ENCODE results near the gene OIT3.

Gene OIT3

DNA sequence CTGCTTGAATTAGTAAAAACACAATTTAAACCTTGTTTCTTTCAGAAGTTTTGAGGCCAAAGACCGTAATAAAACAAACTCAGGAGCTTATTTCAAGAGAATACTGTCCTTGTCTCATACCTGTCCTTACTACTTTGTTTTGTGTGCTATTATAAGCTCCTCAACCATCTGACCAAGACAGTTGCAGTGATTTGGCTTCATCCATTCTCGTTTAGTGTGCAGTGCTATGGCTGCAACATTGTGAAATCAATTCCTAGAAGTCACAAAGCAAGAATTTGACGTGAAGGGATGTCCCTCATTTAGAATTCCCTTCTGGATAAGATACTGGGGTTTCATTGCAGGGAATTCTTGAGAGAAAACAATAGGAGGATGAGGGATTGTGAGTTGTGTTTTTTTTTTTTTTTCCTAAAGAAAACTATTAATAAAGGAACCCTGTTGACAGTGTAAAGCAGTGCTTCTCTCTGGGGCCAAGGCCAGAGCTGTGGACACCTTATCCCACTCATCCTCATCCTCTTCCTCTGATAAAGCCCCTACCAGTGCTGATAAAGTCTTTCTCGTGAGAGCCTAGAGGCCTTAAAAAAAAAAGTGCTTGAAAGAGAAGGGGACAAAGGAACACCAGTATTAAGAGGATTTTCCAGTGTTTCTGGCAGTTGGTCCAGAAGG, at the start of gene OIT3:
TSS of gene OIT3 (plus strand) at position 604 of the 663 bp plus-strand sequence. CDS start 60 bp downstream, outside the sequence.
- DNase-seq (ENCODE audit: low spot score), result no peak

DNA sequence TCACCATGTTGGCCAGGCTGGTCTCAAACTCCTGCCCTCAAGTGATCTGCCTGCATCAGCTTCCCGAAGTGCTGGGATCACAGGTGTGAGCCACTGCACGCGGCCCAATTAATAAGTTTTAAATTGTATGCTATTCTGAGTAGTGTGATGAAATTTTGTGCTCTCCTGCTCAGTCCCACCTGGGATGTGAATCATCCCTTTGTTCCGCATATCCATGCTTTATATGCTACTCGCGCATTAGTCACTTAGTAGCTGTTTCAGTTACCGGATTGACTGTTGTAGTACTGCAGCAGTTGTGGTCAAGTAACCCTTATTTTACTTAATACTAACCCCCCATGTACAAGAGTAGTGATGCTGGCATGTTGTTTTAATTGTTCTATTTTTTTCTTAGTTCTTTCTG, 47.3 kb upstream of the OIT3 start:
- DNase-seq (ENCODE audit: low spot score), result peak; percentile 13

DNA sequence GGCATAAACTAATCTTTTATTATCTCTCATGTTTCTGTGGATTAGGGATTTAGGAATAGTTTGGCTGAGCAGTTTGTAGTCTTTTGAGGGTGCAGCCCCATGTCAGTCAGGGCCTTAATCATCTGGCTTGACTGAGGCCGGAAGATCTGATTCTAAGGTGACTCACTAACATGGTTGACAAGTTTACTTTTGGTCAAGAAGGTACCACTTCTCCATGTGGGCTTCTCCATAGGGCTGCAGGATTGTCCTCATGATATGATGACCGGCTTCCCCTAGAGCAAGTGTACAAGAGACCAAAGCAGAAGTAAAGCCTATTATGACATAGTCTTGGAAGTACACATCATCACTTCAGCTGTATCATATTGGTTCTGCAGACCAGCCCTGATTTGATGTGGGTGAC, 45.9 kb upstream of the OIT3 start:
- DNase-seq (ENCODE audit: low spot score), result no peak

DNA sequence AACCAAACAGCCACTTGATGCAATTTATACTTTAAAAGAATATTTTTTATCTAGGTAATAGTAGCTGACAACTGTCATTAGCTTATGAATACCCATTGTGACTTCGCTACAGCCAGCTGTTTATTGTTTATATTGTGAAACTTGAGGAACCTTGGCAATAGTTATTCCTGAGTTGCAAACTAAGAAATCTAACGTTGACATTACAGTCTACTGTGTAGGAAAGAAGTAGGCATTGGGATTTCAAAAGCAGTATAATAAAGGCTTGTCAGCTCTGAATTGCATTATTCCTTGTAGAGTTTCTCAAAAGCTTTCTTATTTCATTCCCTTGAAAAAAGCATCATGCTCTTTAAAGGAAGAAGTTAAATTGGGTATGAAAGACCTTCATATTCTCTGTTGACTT, 42.7 kb upstream of the OIT3 start:
- DNase-seq (ENCODE audit: low spot score), result no peak

DNA sequence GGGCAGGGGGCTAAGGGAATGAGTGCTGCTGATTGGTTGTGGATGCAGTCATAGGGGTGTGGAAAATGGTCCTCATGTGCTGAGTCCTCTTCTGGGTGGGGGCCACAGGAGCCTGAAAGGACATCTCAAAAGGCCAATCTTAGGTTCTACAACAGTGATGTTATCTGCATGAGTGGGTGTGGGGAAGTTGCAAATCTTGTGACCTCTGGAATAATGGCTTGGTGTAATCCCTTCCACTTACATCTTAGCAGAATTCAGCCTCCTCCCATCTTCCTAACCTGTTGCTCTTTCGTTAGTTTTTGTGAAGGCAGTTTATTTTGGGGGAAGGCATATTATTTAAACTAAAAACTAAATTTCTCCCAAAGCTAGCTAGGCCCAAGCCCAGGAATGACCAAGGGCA, 42.0 kb upstream of the OIT3 start:
- no peak for DNase-seq (ENCODE audit: low spot score)

DNA sequence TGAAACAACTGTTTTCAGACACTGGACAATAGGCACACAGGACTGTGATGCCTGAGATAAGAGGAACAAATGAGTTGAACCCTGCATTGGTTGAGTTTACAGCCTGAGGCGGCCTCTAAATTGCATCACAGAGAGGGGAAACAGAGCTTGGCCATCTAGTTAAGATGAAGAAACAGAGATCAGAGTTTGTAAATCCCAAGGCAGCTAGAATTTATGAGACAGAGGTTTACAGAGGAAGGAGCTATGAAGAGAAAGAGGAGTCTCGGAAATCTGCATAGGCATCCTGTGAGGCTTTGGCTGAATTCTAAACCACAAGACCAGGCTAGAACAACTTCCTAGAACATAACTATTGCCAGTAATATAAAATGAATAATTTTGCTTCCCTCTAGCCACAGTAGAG, 41.0 kb upstream of the OIT3 start:
- DNase-seq (ENCODE audit: low spot score), result no peak

DNA sequence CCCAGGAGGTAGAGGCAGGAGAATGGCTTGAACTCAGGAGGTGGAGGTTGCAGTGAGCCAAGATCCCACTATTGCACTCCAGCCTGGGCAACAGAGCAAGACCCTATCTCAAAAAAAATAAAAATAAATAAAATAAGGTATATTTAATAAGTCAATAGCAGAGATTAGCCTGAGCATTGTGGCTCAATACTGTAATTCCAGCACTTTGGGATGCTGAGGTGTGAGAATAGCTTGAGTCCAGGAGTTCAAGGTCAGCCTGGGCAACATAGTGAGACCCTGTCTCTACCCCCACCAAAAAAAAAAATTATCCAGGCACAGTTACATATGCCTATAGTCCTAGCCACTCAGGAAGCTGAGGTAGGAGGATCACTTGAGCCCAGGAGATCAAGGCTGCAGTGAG, 38.4 kb upstream of the OIT3 start:
- DNase-seq (ENCODE audit: low spot score), result no peak

DNA sequence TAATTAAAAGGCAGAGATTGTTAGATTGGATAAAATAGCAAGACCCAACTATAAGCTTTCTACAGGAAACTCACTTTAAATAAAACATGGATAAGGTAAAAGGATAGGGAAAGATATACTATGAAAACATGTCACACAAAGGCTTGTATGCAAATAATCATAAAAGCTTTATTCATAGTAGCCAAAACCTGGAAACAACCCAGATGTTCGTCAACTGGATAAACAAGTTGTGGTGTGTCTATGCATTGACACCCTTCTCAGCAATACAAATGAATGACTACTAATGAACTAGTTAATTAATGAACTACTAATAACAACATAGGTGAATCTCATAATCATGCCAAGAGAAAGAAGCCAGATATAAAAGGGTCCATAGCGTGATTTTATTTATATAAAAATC, 37.7 kb upstream of the OIT3 start:
- DNase-seq (ENCODE audit: low spot score), result no peak

DNA sequence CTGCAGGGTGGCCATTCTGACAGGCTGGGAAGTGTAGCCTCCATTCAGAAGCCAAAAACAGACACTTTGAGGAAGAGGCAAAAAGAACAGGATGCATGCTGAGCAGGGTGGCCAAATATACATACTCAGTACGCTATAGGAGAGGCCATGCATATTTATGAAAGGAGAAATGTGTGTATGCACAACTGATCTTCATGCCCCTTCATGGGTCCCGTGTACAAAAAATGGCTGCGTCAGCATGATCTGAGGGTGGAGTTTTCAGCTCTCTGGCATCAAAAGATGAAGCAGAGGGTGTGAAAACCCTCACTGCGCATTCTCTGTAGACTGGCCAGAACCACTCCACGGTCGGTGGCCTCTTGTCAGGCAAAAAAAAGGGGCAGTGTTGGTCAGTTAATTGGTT, 35.5 kb upstream of the OIT3 start:
- no peak for DNase-seq (ENCODE audit: low spot score)

DNA sequence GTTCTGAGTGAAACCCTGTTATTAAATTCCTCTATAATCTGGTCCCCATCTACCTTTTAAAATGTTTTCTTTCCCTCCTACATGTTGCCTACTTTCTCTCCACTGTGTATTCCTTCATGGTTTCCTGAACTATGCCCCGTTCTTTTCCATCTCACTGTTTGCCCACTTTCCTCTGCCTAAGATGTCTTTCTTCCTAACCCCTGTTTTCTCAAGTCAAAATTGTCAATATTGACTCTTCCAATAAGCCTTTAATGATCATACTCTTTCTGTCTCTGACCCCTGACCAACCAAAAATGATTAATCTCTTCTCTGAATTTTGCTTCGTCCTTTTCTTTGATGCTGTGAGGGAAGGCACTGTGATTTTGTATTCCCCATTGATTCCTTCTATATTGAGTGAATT, 30.6 kb upstream of the OIT3 start:
- DNase-seq (ENCODE audit: low spot score), result no peak

DNA sequence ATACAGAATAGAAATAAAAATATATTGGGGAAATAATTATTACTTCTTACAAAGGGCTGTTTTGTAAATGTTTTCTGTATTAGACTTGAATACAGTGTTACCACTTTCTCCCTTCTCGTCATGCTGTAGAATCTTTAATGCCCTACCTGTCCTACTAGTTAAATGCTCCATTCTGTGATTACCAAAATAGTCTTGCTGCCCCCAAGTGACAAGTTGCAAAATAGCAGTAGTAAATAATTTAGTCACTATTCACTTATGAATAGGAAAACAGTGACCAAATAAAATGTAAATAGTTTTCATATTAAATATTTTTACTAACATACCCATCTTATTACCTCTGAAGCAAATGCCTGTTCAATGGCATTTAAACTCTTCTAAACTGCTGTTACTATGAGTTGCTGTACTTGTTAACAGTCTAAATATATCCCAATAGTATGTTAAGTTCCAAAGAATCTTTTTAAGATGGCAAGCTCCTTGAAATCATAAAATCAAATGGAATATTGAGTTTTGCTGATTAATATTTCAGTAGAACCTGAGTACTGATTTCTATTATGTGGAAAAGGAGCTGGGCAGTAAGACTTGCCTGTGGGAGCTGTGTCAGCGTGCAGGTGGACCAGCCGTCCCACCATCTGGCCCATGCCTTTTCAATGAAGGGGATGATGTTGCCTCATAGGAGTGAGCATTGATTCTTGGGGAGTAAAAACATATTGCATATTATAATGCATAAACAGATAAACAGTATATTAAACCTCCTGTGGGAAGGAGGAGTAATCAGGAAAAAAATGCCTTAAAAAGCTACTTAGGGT, 18.1 kb upstream of the OIT3 start:
- DNase-seq (ENCODE audit: low spot score), result peak; percentile 22

DNA sequence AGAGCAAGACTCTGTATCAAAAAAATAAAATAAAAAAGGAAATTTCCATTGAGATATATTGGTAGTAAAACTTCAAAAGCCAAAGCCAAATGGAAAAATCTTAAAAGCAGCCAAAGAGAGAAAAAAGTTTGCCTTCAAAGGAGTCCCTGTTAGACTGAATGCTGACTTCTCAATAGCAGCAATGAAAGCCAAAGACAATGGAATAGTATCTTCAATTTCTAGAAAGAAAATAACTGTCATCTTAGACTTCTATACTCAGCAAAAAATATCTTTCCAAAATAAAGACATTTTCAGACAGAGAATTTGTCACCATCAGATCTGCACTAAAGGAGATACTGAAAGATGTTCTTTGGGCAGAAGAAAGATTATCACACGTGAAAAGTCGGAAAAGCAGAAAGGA, 14.3 kb upstream of the OIT3 start:
- no peak for DNase-seq (ENCODE audit: low spot score)

DNA sequence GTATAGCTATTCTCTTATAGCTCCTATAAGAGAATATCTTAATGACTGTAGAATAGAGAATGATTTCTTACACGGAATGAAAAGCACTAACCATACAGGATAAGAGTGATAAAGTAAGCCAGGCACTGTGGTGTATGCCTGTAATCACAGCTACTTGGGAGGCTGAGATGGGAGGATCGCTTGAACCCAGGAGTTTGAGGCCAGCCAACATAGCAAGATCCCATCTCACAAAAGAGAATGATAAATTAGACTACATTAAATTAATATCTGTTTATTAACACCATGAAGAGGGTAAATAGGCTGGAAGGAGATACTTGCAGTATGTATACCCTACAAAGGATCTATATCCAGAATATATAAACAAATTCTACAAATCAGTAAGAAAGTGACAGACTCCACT, 12.2 kb upstream of the OIT3 start:
- no peak for DNase-seq (ENCODE audit: low spot score)

DNA sequence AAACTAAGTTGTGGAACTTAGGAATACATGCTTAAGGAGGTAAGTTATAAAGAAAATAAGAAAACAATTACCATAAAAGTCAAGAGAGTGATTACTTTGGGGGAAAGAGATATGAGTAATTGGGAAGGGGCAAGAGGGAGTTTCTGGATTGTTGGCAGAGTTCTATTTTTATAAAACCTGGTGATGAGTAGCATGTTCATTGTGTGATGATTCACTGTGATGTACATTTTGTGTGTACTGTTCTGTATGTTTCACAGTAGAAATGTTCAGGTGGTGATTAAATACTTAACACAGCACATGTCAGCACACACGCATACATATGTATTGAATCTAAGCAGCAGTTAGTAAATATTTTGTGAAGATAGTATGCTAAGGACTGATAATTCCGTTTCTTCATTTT, 9.7 kb upstream of the OIT3 start:
- no peak for DNase-seq (ENCODE audit: low spot score)

DNA sequence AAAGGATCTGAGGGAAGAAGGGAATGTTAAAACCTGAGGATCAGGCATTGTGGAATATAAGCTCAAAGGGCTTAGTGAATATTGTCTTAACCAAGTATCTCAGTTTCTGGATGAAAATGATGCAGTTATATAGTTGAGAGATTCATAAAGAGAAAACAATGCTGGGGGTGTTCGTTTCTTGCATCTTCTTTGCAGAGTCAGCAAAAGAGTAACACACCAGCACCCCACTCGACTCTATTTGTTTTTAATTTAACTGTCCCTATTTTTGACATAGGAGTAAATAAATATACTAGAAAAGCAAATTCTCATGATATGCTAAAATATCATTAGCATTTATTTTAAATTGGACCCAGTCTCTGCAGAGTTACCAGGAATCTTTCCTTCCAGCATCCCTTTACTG, 7.6 kb upstream of the OIT3 start:
- no peak for DNase-seq (ENCODE audit: low spot score)

DNA sequence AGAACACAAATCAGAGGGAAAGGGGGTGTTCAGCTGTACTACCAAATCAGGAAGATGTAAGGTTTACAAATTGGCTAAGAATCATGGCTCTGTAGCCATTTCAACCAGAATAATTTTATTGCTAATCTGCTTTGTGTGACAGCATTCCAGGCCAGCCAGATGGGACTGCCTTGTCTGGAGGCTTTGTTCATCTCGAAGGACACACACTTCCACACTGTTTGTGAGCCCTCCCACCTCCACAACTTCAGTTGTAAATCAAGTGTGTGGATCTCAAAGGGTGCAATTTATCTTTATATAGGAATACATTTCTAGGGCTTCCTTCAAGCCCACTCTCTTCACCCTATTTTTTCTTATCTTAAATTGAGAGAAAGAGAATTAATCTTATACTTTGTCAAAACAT, 6.9 kb upstream of the OIT3 start:
- no peak for DNase-seq (ENCODE audit: low spot score)

DNA sequence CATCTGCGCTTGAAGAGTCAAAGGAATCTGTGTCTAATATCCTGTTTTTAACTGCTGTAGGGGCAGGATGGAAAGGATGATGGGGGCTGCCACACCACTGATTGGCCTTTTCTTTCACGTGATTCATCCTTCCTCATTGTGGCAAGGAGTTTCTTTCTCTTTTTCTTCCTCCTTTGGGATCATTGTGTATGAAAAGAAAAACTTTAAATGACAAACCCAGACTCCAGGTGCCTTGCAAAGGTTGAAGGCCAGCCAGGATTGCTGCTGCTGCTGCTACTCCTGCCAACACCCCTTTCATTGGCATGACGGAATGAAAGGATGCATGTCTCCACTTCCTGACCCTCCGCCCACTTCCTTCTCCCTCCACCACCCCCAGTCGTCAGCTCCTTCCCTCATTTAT, 6.5 kb upstream of the OIT3 start:
- no peak for DNase-seq (ENCODE audit: low spot score)

DNA sequence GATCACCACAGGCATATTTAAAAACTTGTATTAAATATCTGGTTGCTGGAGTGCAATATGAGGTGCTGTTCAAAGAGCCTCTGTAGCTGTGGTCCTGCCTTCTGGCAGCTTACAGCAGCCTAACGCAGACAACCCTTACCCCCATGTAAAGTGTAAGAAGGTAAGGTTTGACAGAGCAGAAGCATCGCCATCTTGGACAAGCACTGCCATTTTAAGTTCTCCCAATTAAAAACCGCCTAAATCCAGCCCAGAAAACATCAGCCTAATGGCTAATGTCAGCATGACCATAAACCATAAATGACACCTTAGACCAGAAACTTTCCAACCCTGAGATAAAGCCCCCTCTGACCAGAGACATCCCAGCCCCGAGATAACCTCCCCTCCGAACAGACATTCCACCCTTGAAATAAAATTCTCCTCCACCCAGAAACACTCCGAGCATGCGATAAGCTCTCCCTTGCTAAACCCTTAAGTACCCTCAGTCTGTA, 5.3 kb upstream of the OIT3 start:
- no peak for DNase-seq (ENCODE audit: low spot score)

DNA sequence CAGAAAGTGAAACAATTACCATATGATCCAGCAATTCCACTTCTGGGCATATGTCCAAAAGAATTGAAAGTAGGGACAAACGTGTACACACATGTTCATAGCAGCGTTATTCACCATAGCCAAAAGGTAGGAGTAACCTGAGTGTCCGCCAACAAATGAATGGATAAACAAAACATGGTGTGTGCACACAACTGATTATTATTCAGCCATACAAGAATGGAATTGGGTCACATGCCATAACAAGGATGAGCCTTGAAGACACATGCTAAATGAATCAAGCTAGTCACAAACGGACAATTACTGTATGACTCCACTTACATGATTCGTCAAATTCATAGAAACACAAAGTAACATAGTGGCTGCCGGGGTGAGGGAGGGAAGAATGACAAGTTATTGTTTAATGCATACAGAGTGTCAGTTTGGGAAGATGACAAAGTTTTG, 4.1 kb upstream of the OIT3 start:
- DNase-seq (ENCODE audit: low spot score), result no peak

DNA sequence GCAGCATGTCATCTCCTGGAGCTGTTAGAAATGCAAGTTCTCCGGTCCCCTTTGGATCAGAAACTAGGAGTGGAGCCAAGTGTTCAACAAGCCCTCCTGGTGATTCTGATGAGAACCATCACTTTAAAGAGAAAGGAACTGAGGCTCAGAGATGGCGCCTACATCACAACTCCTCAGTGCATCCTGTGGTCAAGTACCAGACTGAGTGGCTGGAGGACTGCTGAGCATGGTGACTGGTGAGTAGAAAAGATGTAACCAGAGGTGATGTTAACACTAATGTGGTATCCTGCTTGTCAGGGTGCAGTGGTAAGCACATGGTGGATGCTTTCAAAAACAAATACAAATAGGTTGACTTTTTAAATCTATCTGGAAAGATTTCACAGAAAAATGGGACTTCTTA, 3.5 kb upstream of the OIT3 start:
- DNase-seq (ENCODE audit: low spot score), result no peak

DNA sequence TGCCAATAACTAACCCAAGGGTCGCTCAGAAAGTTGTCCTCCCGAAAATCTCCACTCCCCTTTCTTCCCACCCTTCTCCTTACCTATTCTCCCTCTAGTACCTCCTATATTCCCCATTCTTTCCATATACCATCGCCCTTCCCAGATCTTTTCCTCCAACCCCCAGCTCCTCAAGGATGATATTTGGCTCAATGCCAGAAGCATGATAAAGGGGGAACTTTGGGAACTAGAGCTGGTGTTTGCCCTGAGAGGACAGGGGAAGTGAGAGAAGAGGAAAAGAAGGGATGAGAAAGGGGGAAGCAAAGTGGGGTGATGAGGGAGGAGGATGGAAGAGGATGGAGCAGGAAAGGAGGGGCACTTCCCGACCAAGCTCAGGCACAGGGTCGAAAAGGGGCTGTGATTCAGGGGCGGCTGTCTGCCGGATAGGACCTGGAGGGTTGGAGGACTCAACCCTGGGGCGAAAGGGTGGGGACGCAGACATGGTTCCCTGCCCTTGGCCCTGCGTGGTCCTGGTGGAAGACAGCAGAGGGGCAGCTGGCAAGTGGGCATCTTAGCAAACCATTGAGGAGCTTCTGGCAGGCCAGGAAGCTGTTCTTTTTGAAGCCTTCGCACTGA, 1.8 kb downstream of the OIT3 start:
- no peak for DNase-seq (ENCODE audit: low spot score)

DNA sequence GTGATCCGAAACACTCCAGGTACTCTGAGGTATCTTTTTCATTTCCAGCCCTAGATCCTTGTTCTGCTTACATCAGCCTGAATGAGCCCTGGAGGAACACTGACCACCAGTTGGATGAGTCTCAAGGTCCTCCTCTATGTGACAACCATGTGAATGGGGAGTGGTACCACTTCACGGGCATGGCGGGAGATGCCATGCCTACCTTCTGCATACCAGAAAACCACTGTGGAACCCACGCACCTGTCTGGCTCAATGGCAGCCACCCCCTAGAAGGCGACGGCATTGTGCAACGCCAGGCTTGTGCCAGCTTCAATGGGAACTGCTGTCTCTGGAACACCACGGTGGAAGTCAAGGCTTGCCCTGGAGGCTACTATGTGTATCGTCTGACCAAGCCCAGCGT, 5.1 kb downstream of the OIT3 start:
- no peak for DNase-seq (ENCODE audit: low spot score)

DNA sequence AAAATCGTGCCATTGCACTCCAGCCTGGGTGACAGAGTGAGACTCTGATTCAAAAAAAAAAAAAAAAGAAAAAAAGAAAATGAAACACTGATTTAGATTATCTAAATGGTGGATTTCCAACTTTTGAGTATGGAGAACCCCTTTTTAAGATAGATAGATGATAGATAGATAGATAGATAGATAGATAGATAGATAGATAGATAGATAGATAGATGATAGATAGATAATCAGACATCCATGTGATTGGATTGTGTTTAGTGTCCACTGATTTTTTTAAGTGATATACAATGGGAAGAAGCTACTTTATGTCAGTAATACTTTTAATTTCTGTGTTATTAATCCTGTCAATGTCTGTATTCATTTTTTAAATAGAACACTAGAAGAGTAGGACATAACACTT, 6.0 kb downstream of the OIT3 start:
- no peak for DNase-seq (ENCODE audit: low spot score)

Measured in AG08395 (cell line).